Caco-2 (cell line): Measurements from ENCODE around the gene MIA. TPM values are rescaled to one million over a fixed set of nuclear protein-coding genes. Genes with fewer than 3 reads are reported as not detected.
A peak's percentile ranks its signal among the peaks of the same experiment; 100 is the strongest.

Source experiments
- BruUV-seq: library from RNA; stranded (reverse); fragments of 400-500 nt; replicated peaks from 2 replicates; lab custom pipeline; 2021; lab: Mats Ljungman, UMichigan
- CTCF ChIA-PET: fragments of 300-600 bp; sonication (Branson Sonifier 250); formaldehyde crosslinking; loops from one replicate; lab custom pipeline; 2022; ENCODE audit warnings: antibody characterized with exemption; lab: Charles Lee
- POLR2A ChIA-PET: fragments of 300-600 bp; sonication (Branson Sonifier 250); formaldehyde crosslinking; loops from one replicate; lab custom pipeline; 2022; ENCODE audit warnings: antibody characterized with exemption; lab: Charles Lee
- DNase-seq, 2 experiments: peaks; one replicate each; pipeline versions ENCODE4 v3.0.0 to v3.0.0-alpha.2; 2020 to 2022
- H3K27me3 ChIP-seq: replicated peaks from 2 replicates; pipeline ENCODE4 v1.6.0; 2011; ENCODE audit warnings: low read length; ENCODE audit not compliant: control insufficient read depth, insufficient read depth
- H3K36me3 ChIP-seq: 2 replicates; pipeline ENCODE4 v1.5.1; 2011; ENCODE audit warnings: low read length; ENCODE audit not compliant: control insufficient read depth, insufficient read depth
- H3K4me1 ChIP-seq: fragments of 250-450 bp; sonication (Bioruptor Pico); 2 replicates; pipeline ENCODE4 v1.5.1; 2020; ENCODE audit warnings: mild to moderate bottlenecking
- H3K4me3 ChIP-seq: 2 replicates; pipeline ENCODE4 v1.5.1; 2011; ENCODE audit warnings: low read depth, mild to moderate bottlenecking, control low read depth, low read length
- H3K9me3 ChIP-seq: fragments of 250-450 bp; sonication (Bioruptor Pico); 2 replicates; pipeline ENCODE4 v1.5.1; 2020; ENCODE audit warnings: mild to moderate bottlenecking, moderate library complexity
- H3K27ac Mint-ChIP-seq: one replicate; pipeline ENCODE4 v1.8.0; 2022; ENCODE audit warnings: mixed read lengths; ENCODE audit not compliant: unreplicated experiment
- H3K27me3 Mint-ChIP-seq: one replicate; pipeline ENCODE4 v1.8.0; 2022; ENCODE audit warnings: mixed read lengths; ENCODE audit not compliant: insufficient read depth, unreplicated experiment
- H3K36me3 Mint-ChIP-seq: one replicate; pipeline ENCODE4 v1.8.0; 2022; ENCODE audit warnings: mild to moderate bottlenecking, mixed read lengths; ENCODE audit not compliant: insufficient read depth, unreplicated experiment
- H3K4me1 Mint-ChIP-seq: one replicate; pipeline ENCODE4 v1.8.0; 2022; ENCODE audit warnings: low read depth, mixed read lengths; ENCODE audit not compliant: unreplicated experiment
- H3K4me3 Mint-ChIP-seq: one replicate; pipeline ENCODE4 v1.8.0; 2022; ENCODE audit warnings: mild to moderate bottlenecking, moderate library complexity, mixed read lengths; ENCODE audit not compliant: unreplicated experiment
- H3K9me3 Mint-ChIP-seq: one replicate; pipeline ENCODE4 v1.8.0; 2022; ENCODE audit warnings: mixed read lengths; ENCODE audit not compliant: unreplicated experiment
- intact Hi-C: fragments of 100-400 bp; cut with micrococcal nuclease; formaldehyde crosslinking; loops from one replicate; pipeline ENCODE4 v1.10.0; 2022; ENCODE audit not compliant: unreplicated experiment
- total RNA-seq: library from RNA; stranded (reverse); gene quantifications from 2 replicates; pipeline ENCODE4 v1.2.3, GENCODE V29; 2022
- TF ChIP-seq, protein P1 (sequence below), 2 experiments: fragments of 200-600 bp in 1 of 2; IDR thresholded peaks; 1 replicate in 1 of 2; 2 replicates in 1 of 2; pipeline versions ENCODE4 v1.5.1 to v1.8.0; 2011 to 2022; ENCODE audit warnings: antibody characterized with exemption in 1 of 2, control low read depth in 1 of 2, inconsistent platforms in 1 of 2, low read depth in 1 of 2, low read length in 1 of 2, mild to moderate bottlenecking in 1 of 2, moderate library complexity in 1 of 2; ENCODE audit not compliant: insufficient read depth in 1 of 2, severe bottlenecking in 1 of 2, unreplicated experiment in 1 of 2

The MIA gene
- total RNA-seq, 1 experiment from 2014 or later, result 1.1 TPM

DNA sequence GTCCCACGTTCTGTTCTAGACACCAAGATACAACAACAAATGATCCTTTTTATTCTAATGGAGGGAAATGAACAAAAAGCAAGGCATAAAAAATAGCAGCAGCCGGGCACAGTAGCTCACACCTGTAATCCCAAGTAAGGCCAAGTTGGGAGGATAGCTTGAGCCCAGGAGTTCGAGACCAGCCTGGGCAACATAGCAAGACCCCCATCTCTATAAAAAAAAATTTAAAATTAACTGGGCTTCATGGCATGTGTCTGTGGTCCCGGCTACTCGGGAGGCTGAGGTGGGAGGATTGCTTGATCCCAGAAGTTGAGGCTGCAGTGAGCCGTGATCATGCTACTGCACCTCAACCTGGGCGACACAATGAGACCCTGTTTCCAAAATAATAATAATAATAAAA, 1.0 kb downstream of the MIA start:
- Histone ChIP-seq H3K36me3 (no peaks in the 10 kb centered on the region), H3K4me1 (peaks cover 6% of the 10 kb centered on the region; the same call in 1 of the 2 replicates), H3K9me3 (no peaks in the 10 kb centered on the region), H3K27me3 (no peaks in the 10 kb centered on the region), H3K4me3 (no peak overlapping the region)
- Mint-ChIP-seq H3K36me3 (peaks cover 23% of the 10 kb centered on the region), H3K27me3 (no peaks in the 10 kb centered on the region), H3K9me3 (no peaks in the 10 kb centered on the region), H3K4me1 (peaks cover 16% of the 10 kb centered on the region), H3K27ac (peak overlapping the region; percentile 83), H3K4me3 (no peak overlapping the region)
- no peak for DNase-seq
- TF ChIP-seq, protein P1, sequence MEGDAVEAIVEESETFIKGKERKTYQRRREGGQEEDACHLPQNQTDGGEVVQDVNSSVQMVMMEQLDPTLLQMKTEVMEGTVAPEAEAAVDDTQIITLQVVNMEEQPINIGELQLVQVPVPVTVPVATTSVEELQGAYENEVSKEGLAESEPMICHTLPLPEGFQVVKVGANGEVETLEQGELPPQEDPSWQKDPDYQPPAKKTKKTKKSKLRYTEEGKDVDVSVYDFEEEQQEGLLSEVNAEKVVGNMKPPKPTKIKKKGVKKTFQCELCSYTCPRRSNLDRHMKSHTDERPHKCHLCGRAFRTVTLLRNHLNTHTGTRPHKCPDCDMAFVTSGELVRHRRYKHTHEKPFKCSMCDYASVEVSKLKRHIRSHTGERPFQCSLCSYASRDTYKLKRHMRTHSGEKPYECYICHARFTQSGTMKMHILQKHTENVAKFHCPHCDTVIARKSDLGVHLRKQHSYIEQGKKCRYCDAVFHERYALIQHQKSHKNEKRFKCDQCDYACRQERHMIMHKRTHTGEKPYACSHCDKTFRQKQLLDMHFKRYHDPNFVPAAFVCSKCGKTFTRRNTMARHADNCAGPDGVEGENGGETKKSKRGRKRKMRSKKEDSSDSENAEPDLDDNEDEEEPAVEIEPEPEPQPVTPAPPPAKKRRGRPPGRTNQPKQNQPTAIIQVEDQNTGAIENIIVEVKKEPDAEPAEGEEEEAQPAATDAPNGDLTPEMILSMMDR (IDR thresholded peaks at IDR 0.05; ENCODE audit: insufficient read depth in 1 of 2, low read depth in 1 of 2, low read length in 1 of 2, severe bottlenecking in 1 of 2, unreplicated experiment in 1 of 2), result no peak
- ChIA-PET CTCF (interaction anchor here (1.6 to 3.3 kb wide), 2 partner anchors 22 to 26 kb away, joined by 7 to 49 read pairs; partner anchors contain the start of genes ACTMAP, EGLN2 and SNRPA), POLR2A (interaction anchor here (2.8 to 3.2 kb wide), 3 partner anchors 25 to 487 kb away, joined by 13 to 147 read pairs (median 28); partner anchors contain the start of genes ACTMAP, COQ8B, HNRNPUL1 and ITPKC)
- no TSS peak for BruUV-seq
- intact Hi-C loops, result loop anchor here (2.0 kb wide), 1 partner anchor 30 kb away; no protein-coding TSS in a partner anchor

DNA sequence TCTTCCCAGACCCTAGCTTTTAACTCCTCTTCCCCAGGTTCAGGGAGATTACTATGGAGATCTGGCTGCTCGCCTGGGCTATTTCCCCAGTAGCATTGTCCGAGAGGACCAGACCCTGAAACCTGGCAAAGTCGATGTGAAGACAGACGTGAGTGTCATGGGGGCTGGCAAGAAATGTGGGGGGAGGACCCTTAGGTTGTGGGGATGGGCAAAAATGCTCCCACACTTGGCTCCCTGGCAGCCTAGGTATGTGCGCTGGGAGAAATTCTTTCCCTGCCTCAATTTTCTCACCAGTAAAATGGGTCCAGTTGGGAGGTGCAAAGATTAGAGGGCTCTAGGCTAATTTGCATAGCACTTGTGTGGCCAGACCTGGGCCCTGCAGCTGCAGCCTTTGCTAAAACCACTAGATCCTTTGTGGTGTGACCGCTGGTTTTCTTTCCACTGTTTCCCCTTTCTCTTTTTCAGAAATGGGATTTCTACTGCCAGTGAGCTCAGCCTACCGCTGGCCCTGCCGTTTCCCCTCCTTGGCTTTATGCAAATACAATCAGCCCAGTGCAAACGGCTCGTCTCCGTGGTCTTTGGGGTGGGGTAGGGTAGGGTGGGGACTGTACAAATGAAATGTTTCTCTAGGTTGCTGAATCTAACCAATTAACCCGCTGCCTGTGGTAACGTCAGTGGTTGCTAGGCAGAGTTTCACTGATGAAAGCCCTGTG, 1.8 kb downstream of the MIA start:
- DNase-seq, result peak; percentile 91 to 95
- H3K36me3 Mint-ChIP-seq, result peaks cover 17% of the 10 kb centered on the region
- peak overlapping the region; percentile 64 for H3K4me3 ChIP-seq
- H3K27me3 ChIP-seq, result no peaks in the 10 kb centered on the region
- TF ChIP-seq, protein P1 (IDR thresholded peaks at IDR 0.05; ENCODE audit: insufficient read depth in 1 of 2, low read depth in 1 of 2, low read length in 1 of 2, severe bottlenecking in 1 of 2, unreplicated experiment in 1 of 2), result no peak
- CTCF ChIA-PET, result interaction anchor here (0.9 to 3.3 kb wide), 11 partner anchors 20 to 313 kb away, joined by 3 to 49 read pairs (median 6); partner anchors contain the start of genes ACTMAP, EGLN2 and SNRPA
- H3K9me3 Mint-ChIP-seq, result no peaks in the 10 kb centered on the region
- intact Hi-C loops, result loop anchor here (1.0 to 2.0 kb wide), 2 partner anchors 30 to 61 kb away; partner anchors contain the start of gene COQ8B
- TSS peak; percentile 94 for BruUV-seq
- H3K36me3 ChIP-seq, result no peaks in the 10 kb centered on the region; the same call in 1 of the 2 replicates
- peak overlapping the region; percentile 81 for H3K4me3 Mint-ChIP-seq
- peaks cover 18% of the 10 kb centered on the region for H3K4me1 Mint-ChIP-seq
- no peaks in the 10 kb centered on the region for H3K27me3 Mint-ChIP-seq
- POLR2A ChIA-PET, result interaction anchor here (0.5 to 3.2 kb wide), 25 partner anchors 11 to 1341 kb away, joined by 3 to 147 read pairs (median 5); partner anchors contain the start of genes ACTMAP, COQ8B, EGLN2 and HNRNPUL1
- H3K27ac Mint-ChIP-seq, result peak overlapping the region; percentile 83
- H3K9me3 ChIP-seq, result no peaks in the 10 kb centered on the region
- H3K4me1 ChIP-seq, result peaks cover 6% of the 10 kb centered on the region; the same call in 1 of the 2 replicates

DNA sequence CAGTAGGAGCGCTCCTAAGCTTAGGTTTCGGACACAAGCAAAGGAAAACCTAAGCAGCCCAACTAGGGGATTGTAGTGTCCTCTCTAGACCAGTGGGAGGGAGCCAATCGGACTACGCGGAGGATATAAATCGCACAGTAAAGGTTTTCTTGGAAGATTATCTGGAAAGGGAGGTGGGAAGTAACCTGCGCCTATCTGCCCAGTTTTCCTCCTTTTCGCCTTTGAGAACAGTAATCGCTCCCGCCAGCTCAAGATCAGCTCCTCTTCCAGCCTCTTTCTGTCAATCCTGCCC, 2.3 kb downstream of the MIA start:
- Histone ChIP-seq H3K9me3 (no peaks in the 10 kb centered on the region), H3K4me3 (peak overlapping the region; percentile 64), H3K27me3 (no peaks in the 10 kb centered on the region), H3K4me1 (peaks cover 6% of the 10 kb centered on the region; the same call in 1 of the 2 replicates), H3K36me3 (no peaks in the 10 kb centered on the region; the same call in 1 of the 2 replicates)
- ChIA-PET CTCF (interaction anchor here (0.9 to 3.3 kb wide), 12 partner anchors 21 to 314 kb away, joined by 3 to 49 read pairs (median 6); partner anchors contain the start of genes ACTMAP, EGLN2 and SNRPA), POLR2A (interaction anchor here (0.6 to 3.2 kb wide), 24 partner anchors 12 to 1690 kb away, joined by 3 to 147 read pairs (median 6); partner anchors contain the start of genes ACTMAP, COQ8B, EGLN2 and HNRNPUL1)
- H3K27me3 Mint-ChIP-seq, result no peaks in the 10 kb centered on the region
- peak overlapping the region; percentile 81 for H3K4me3 Mint-ChIP-seq
- peaks cover 17% of the 10 kb centered on the region for H3K36me3 Mint-ChIP-seq
- H3K4me1 Mint-ChIP-seq, result peaks cover 18% of the 10 kb centered on the region
- BruUV-seq, result no TSS peak
- peak overlapping the region; percentile 83 for H3K27ac Mint-ChIP-seq
- no peak for DNase-seq
- intact Hi-C loops, result loop anchor here (1.0 to 2.0 kb wide), 2 partner anchors 29 to 61 kb away; partner anchors contain the start of gene COQ8B
- no peaks in the 10 kb centered on the region for H3K9me3 Mint-ChIP-seq
- TF ChIP-seq, protein P1 (IDR thresholded peaks at IDR 0.05; ENCODE audit: insufficient read depth in 1 of 2, low read depth in 1 of 2, low read length in 1 of 2, severe bottlenecking in 1 of 2, unreplicated experiment in 1 of 2), result no peak
